Neural progenitor cell (in vitro differentiated cells): ENCODE results near the gene NELFCD. TPM values are rescaled to one million over a fixed set of nuclear protein-coding genes. Genes with fewer than 3 reads are reported as not detected.

Experiments
- DNase-seq: peaks from one replicate; pipeline ENCODE4 v3.0.0-alpha.2; 2016; ENCODE audit warnings: low spot score
- H2AFZ ChIP-seq: fragments of 200-600 bp; sonication (generic); replicated peaks from 2 replicates; pipeline ENCODE4 v1.6.1; 2016; ENCODE audit warnings: antibody characterized with exemption
- H3F3A ChIP-seq: fragments of 200-600 bp; sonication (generic); 2 replicates; pipeline ENCODE4 v1.6.1; 2016; ENCODE audit warnings: antibody characterized with exemption, low read depth
- H3K27ac ChIP-seq: fragments of 200-600 bp; sonication (generic); 2 replicates; pipeline ENCODE4 v1.5.1; 2016; ENCODE audit warnings: mild to moderate bottlenecking
- H3K27me3 ChIP-seq: fragments of 200-600 bp; sonication (generic); 2 replicates; pipeline ENCODE4 v1.6.1; 2016; ENCODE audit warnings: mild to moderate bottlenecking, moderate library complexity
- H3K36me3 ChIP-seq: fragments of 200-600 bp; sonication (generic); 2 replicates; pipeline ENCODE4 v1.5.1; 2016
- H3K4me1 ChIP-seq: fragments of 200-600 bp; sonication (generic); 2 replicates; pipeline ENCODE4 v1.6.1; 2016; ENCODE audit warnings: mixed run types
- H3K4me2 ChIP-seq: fragments of 200-600 bp; sonication (generic); 2 replicates; pipeline ENCODE4 v1.6.1; 2016
- H3K4me3 ChIP-seq: fragments of 200-600 bp; sonication (generic); 2 replicates; pipeline ENCODE4 v1.5.1; 2016
- H3K79me2 ChIP-seq: fragments of 200-600 bp; sonication (generic); 2 replicates; pipeline ENCODE4 v1.6.1; 2016; ENCODE audit warnings: low read depth
- H3K9ac ChIP-seq: fragments of 200-600 bp; sonication (generic); 2 replicates; pipeline ENCODE4 v1.6.1; 2016
- H3K9me3 ChIP-seq: fragments of 200-600 bp; sonication (generic); 2 replicates; pipeline ENCODE4 v1.5.1; 2016; ENCODE audit warnings: low read depth
- H4K20me1 ChIP-seq: fragments of 200-600 bp; sonication (generic); 2 replicates; pipeline ENCODE4 v1.6.1; 2016; ENCODE audit warnings: low read depth
- H3K27ac Mint-ChIP-seq: 3 replicates; pipeline ENCODE4 v1.8.0; 2021; ENCODE audit warnings: mixed read lengths
- H3K27me3 Mint-ChIP-seq: 2 replicates; pipeline ENCODE4 v1.8.0; 2022; ENCODE audit warnings: low read depth, mild to moderate bottlenecking, inconsistent platforms, moderate library complexity, mixed read lengths; ENCODE audit not compliant: insufficient read depth
- H3K36me3 Mint-ChIP-seq: 3 replicates; pipeline ENCODE4 v1.8.0; 2021; ENCODE audit warnings: mixed read lengths
- H3K4me1 Mint-ChIP-seq: 3 replicates; pipeline ENCODE4 v1.8.0; 2021; ENCODE audit warnings: mixed read lengths
- H3K4me3 Mint-ChIP-seq: 3 replicates; pipeline ENCODE4 v1.8.0; 2021; ENCODE audit warnings: mild to moderate bottlenecking, moderate library complexity, mixed read lengths
- H3K9me3 Mint-ChIP-seq: 3 replicates; pipeline ENCODE4 v1.8.0; 2020; ENCODE audit warnings: mixed read lengths
- CTCF ChIP-seq: fragments of 200-600 bp; sonication (generic); IDR thresholded peaks from 2 replicates; pipeline ENCODE4 v1.5.1; 2017; ENCODE audit warnings: antibody characterized with exemption, mild to moderate bottlenecking
- EZH2 ChIP-seq: fragments of 200-600 bp; sonication (generic); IDR thresholded peaks from 2 replicates; pipeline ENCODE4 v1.6.1; 2017; ENCODE audit warnings: antibody characterized with exemption, mild to moderate bottlenecking, moderate library complexity
- EZH2phosphoT487 ChIP-seq: fragments of 200-600 bp; sonication (generic); IDR thresholded peaks from 2 replicates; pipeline ENCODE4 v1.6.1; 2017; ENCODE audit warnings: antibody characterized with exemption
- total RNA-seq: library from RNA; depleted of rRNA; stranded (reverse); fragments of >200 nt; gene quantifications from 2 replicates; pipeline ENCODE4 v1.2.3, GENCODE V29; 2015; ENCODE audit warnings: low replicate concordance

The NELFCD gene
- total RNA-seq, 1 donor from 2014 or later, result 58.9 TPM

GRCh38 chr20:58992911-58993310 is 11.9 kb downstream of the NELFCD start:
- H3K4me3 ChIP-seq, result no peak overlapping the region
- no peaks in the 10 kb centered on the region for H3K9me3 ChIP-seq
- H2AFZ ChIP-seq, result no peak overlapping the region
- peaks cover 9% of the 10 kb centered on the region for H3K36me3 ChIP-seq
- H3K9me3 Mint-ChIP-seq, result no peaks in the 10 kb centered on the region
- H3F3A ChIP-seq, result peaks cover 5% of the 10 kb centered on the region
- no peaks in the 10 kb centered on the region for H3K27me3 ChIP-seq
- no peak overlapping the region for H3K9ac ChIP-seq
- TF ChIP-seq EZH2phosphoT487, result no peak
- no peak for TF ChIP-seq EZH2
- TF ChIP-seq CTCF, result no peak
- peak overlapping the region; percentile 53 for H3K27ac Mint-ChIP-seq
- no peak overlapping the region for H3K4me3 Mint-ChIP-seq
- H4K20me1 ChIP-seq, result peaks cover 2% of the 10 kb centered on the region
- DNase-seq, result no peak
- no peak overlapping the region for H3K4me2 ChIP-seq
- H3K79me2 ChIP-seq, result no peaks in the 10 kb centered on the region
- peaks cover 5% of the 10 kb centered on the region for H3K27me3 Mint-ChIP-seq
- H3K27ac ChIP-seq, result no peak overlapping the region
- H3K36me3 Mint-ChIP-seq, result peaks cover 39% of the 10 kb centered on the region
- no peaks in the 10 kb centered on the region for H3K4me1 Mint-ChIP-seq
- H3K4me1 ChIP-seq, result no peaks in the 10 kb centered on the region

GRCh38 chr20:58993332-58994248 is 12.5 kb downstream of the NELFCD start:
- DNase-seq, result no peak
- no peak overlapping the region for H3K4me3 Mint-ChIP-seq
- H3K9me3 ChIP-seq, result no peaks in the 10 kb centered on the region
- H3K27me3 Mint-ChIP-seq, result peaks cover 5% of the 10 kb centered on the region
- no peaks in the 10 kb centered on the region for H4K20me1 ChIP-seq
- H3K4me2 ChIP-seq, result no peak overlapping the region
- H3K27ac Mint-ChIP-seq, result no peak overlapping the region
- H3K79me2 ChIP-seq, result no peaks in the 10 kb centered on the region
- peaks cover 38% of the 10 kb centered on the region for H3K36me3 Mint-ChIP-seq
- peaks cover 9% of the 10 kb centered on the region for H3K36me3 ChIP-seq
- H3K27me3 ChIP-seq, result no peaks in the 10 kb centered on the region
- H3F3A ChIP-seq, result peaks cover 5% of the 10 kb centered on the region
- no peaks in the 10 kb centered on the region for H3K4me1 ChIP-seq
- no peaks in the 10 kb centered on the region for H3K4me1 Mint-ChIP-seq
- H3K9ac ChIP-seq, result no peak overlapping the region
- H3K27ac ChIP-seq, result no peak overlapping the region
- no peak overlapping the region for H3K4me3 ChIP-seq
- no peaks in the 10 kb centered on the region for H3K9me3 Mint-ChIP-seq
- no peak overlapping the region for H2AFZ ChIP-seq
- TF ChIP-seq EZH2phosphoT487, result no peak
- TF ChIP-seq CTCF, result no peak
- TF ChIP-seq EZH2, result no peak

GRCh38 chr20:58994390-58995159 is 13.5 kb downstream of the NELFCD start:
- Histone ChIP-seq H3K9me3 (no peaks in the 10 kb centered on the region), H3K27ac (no peak overlapping the region)
- DNase-seq, result no peak

More at GRCh38 chr20:58994390-58995159, 13.5 kb downstream of the NELFCD start:
- Histone ChIP-seq H4K20me1 (no peaks in the 10 kb centered on the region), H3K9ac (no peak overlapping the region), H3K4me3 (no peak overlapping the region), H3K4me1 (no peaks in the 10 kb centered on the region), H3K4me2 (no peak overlapping the region), H3F3A (peaks cover 5% of the 10 kb centered on the region), H3K79me2 (no peaks in the 10 kb centered on the region), H2AFZ (no peak overlapping the region), H3K27me3 (no peaks in the 10 kb centered on the region), H3K36me3 (peaks cover 9% of the 10 kb centered on the region)
- TF ChIP-seq EZH2 (no peak), EZH2phosphoT487 (no peak), CTCF (no peak)
- Mint-ChIP-seq H3K4me3 (no peak overlapping the region), H3K36me3 (peaks cover 34% of the 10 kb centered on the region), H3K27me3 (peaks cover 5% of the 10 kb centered on the region), H3K9me3 (no peaks in the 10 kb centered on the region), H3K4me1 (no peaks in the 10 kb centered on the region), H3K27ac (no peak overlapping the region)
